ENCODE measurements around the gene CCNYL1.
"Not testable (repeated sequence)": the region's sequence is repeated elsewhere in the genome, so short reads cannot be mapped to it uniquely, and the experiment has no call there.

The CCNYL1 gene

DNA sequence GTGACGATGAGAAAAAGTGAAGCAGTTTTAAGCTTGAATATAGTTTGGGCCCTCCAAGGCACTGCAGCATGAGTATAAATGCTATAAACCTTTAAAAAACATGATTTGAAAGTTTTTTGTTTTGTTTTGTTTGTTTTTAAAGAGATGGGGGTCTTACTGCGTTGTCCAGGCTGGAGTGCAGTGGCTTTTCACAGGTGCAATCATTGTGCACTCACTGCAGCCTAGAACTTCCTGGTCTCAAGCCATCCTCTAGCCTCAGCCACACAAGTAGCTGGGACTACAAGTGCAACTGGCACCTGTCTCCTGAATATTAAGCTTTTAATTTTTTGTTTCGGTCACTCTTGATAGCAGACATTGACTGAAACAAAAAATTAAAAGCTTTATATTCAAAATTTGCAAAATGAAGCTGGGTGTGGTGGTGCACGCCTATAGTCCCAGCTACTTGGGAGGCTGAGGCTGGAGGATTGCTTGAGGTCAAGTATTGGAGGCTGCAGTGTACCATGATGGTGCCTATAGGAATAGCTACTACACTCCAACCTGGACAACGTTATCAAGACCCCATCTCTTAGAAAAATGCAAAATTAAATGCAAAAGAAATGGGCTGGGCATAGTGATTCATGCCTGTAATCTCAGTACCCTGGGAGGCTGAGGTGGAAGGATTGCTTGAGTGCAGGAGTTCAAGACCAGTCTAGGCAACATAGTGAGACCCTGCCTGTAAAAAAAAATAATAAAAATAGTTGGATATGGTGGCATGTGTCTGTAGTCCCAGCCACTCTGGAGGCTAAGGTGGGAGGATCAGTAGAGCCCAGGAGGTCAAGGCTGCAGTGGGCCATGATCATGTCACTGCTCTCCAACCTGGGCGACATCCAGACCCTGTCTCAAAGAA is 43.3 kb downstream of the CCNYL1 start:
- no peaks in the 10 kb centered on the region for H3K27me3 ChIP-seq
- peaks cover 15 to 96% (median 35%) of the 10 kb centered on the region in 11 experiments; a peak in 19 of 22 replicates for H3K36me3 ChIP-seq
- peaks cover 0 to 9% (median 7%) of the 10 kb centered on the region in 10 experiments; a peak in 9 of 20 replicates for H3K4me1 ChIP-seq
- no peak for TF ChIP-seq Cebpa-rat (IDR thresholded peaks at IDR 0.05)
- H4K20me1 ChIP-seq: peaks cover 0 to 72% (median 0%) of the 10 kb centered on the region in 11 experiments; a peak in 5 of 22 replicates
- no peak overlapping the region for H3K4me2 ChIP-seq
- no peak overlapping the region for H3K27ac ChIP-seq
- no peaks in the 10 kb centered on the region for H3K9me3 ChIP-seq (replicated peaks in 1 of 11)
- H3K9ac ChIP-seq: no peak overlapping the region
- no peak overlapping the region for H3K4me3 ChIP-seq

DNA sequence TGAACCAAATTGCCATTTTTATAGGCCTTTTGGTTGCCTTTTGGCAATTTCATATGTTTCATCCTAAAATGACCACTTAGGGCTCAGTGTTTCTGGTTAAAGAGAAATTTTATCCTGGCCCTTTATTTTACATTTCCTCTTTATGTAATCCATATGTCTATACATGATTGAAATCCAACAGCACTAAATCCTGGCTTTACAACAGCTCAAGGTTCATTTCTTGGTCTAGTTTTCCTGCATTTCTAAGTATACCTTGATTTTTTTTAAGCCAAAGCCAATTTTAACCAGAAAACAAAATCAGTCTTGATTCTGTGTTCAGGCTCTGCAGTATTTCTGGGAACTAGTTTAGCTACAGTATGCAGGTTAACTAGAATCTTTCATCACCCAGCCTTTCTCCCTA is 46.6 kb downstream of the CCNYL1 start:
- no peak for TF ChIP-seq Cebpa-rat (IDR thresholded peaks at IDR 0.05)
- no peak overlapping the region for H3K4me2 ChIP-seq
- H3K36me3 ChIP-seq: peaks cover 8 to 97% (median 17%) of the 10 kb centered on the region in 11 experiments; a peak in 13 of 22 replicates

DNA sequence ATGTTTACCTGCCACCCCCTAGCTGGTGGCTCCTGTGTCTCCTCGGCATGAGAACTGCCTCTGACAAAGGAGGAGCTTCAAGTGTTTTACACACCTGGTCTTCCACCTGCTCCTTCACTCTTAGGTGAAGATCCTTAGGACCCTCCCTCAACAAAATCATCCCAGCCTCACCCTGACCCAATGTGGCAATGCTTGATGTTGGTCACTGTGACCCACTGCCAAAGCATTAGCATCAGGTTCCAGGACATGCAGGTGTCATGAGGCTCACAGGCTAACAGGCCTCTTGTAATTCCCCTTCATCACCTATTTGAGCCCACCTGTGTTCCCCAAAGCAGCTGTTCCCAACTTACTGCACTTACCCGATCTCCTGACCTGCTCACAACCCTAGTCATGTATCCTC is 48.5 kb downstream of the CCNYL1 start:
- no peak overlapping the region for H3K27ac ChIP-seq
- no peak for TF ChIP-seq Cebpa-rat (IDR thresholded peaks at IDR 0.05)
- peaks cover 0 to 97% (median under 1%) of the 10 kb centered on the region in 11 experiments; a peak in 8 of 22 replicates for H3K36me3 ChIP-seq
- H3K9ac ChIP-seq: no peak overlapping the region
- H3K4me1 ChIP-seq: peaks cover 0 to 26% (median 8%) of the 10 kb centered on the region in 10 experiments; a peak in 13 of 20 replicates
- H3K4me3 ChIP-seq: no peak overlapping the region
- no peaks in the 10 kb centered on the region for H3K9me3 ChIP-seq (replicated peaks in 1 of 11)
- H3K4me2 ChIP-seq: no peak overlapping the region
- peaks cover 0 to 100% (median 0%) of the 10 kb centered on the region in 11 experiments; a peak in 7 of 22 replicates for H4K20me1 ChIP-seq
- no peaks in the 10 kb centered on the region for H3K27me3 ChIP-seq

More for the DNA sequence above, 46.6 kb downstream of the CCNYL1 start:
- H3K27me3 ChIP-seq: no peaks in the 10 kb centered on the region
- no peak overlapping the region for H3K27ac ChIP-seq
- H4K20me1 ChIP-seq: peaks cover 0 to 95% (median 0%) of the 10 kb centered on the region in 11 experiments; a peak in 5 of 22 replicates
- H3K9me3 ChIP-seq (replicated peaks in 1 of 11): no peaks in the 10 kb centered on the region
- no peak overlapping the region for H3K9ac ChIP-seq
- H3K4me1 ChIP-seq: peaks cover 0 to 9% (median 7%) of the 10 kb centered on the region in 10 experiments; a peak in 10 of 20 replicates
- no peak overlapping the region for H3K4me3 ChIP-seq

DNA sequence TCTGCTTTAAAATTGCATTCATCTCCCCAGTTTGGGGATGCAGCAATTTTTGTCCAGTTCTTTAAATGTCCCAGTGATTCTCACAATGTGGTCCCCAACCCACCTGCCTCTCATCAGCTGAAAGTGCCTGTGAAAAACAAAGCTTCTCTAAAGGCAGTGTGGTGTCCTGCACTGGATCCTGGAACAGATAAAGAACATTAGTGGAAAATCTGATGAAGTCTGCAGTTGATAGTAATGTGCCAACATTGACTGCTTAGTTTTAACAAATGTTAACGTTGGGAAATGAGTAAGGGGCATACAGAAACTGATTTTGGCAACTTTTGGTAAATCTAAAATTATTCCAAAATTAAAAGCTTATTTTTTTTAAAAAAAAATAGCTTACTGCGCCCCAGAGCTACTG is 49.0 kb downstream of the CCNYL1 start:
- Histone ChIP-seq H3K36me3 (peaks cover 0 to 97% (median 0%) of the 10 kb centered on the region in 11 experiments; a peak in 6 of 22 replicates), H3K4me1 (peaks cover 0 to 32% (median 8%) of the 10 kb centered on the region in 10 experiments; a peak in 13 of 20 replicates), H3K9ac (no peak overlapping the region), H4K20me1 (peaks cover 0 to 100% (median 0%) of the 10 kb centered on the region in 11 experiments; a peak in 7 of 22 replicates), H3K4me2 (no peak overlapping the region), H3K4me3 (no peak overlapping the region), H3K27ac (no peak overlapping the region), H3K27me3 (no peaks in the 10 kb centered on the region), H3K9me3 (replicated peaks in 1 of 11) (no peaks in the 10 kb centered on the region)
- no peak for TF ChIP-seq Cebpa-rat (IDR thresholded peaks at IDR 0.05)

DNA sequence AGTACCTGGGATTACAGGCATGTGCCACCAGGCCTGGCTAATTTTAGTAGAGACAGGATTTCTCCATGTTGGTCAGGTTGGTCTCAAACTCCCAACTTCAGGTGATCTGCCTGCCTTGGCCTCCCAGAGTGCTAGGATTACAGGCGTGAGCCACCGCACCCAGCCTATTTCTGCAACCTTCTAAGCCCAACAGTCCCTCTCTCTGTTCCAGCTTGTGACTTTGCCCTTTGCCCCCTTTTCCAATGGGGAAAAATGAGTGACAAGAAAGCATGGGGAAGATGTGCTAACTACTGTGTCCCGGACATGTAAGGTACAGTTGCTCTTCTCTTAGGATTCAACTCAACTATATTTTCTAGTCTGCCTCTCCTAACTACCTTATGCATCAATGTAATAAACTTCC is 50.0 kb downstream of the CCNYL1 start:
- H3K27me3 ChIP-seq; H3K9me3 ChIP-seq (replicated peaks in 1 of 11); H3K27ac ChIP-seq; H3K4me3 ChIP-seq; H3K9ac ChIP-seq; H3K4me2 ChIP-seq: not testable (repeated sequence)
- Histone ChIP-seq H3K36me3 (peaks cover 0 to 94% (median 0%) of the 10 kb centered on the region in 11 experiments; a peak in 6 of 22 replicates), H3K4me1 (peaks cover 0 to 40% (median 4%) of the 10 kb centered on the region in 10 experiments; a peak in 13 of 20 replicates), H4K20me1 (peaks cover 0 to 99% (median 0%) of the 10 kb centered on the region in 11 experiments; a peak in 7 of 22 replicates)

DNA sequence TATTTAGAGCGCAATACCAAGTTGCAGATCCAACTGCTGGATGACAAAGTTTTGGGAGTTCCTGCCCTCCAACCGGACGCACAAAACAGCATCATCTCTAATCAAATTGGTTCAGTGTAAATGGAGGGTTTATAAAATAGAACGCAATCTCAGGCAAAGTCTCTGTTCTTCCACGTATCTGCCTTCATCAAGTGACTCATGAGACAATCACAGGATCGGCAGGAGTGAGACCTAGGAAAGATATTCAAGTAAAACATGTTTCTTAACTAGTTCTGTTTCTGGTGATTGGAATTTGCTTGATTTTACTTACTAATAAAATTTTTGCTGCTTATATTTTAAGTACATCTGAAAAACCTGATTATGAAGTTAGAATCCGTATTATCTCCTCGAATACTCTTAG is 50.7 kb downstream of the CCNYL1 start:
- no peaks in the 10 kb centered on the region for H3K27me3 ChIP-seq
- no peak overlapping the region for H3K4me2 ChIP-seq
- H3K9ac ChIP-seq: no peak overlapping the region
- H3K9me3 ChIP-seq (replicated peaks in 1 of 11): peaks cover 0 to 1% (median 0%) of the 10 kb centered on the region in 11 experiments; a peak in 1 of 22 replicates
- no peak overlapping the region for H3K4me3 ChIP-seq
- peaks cover 0 to 99% (median 0%) of the 10 kb centered on the region in 11 experiments; a peak in 8 of 22 replicates for H4K20me1 ChIP-seq
- TF ChIP-seq Cebpa-rat (IDR thresholded peaks at IDR 0.05): no peak
- H3K36me3 ChIP-seq: peaks cover 0 to 94% (median 5%) of the 10 kb centered on the region in 11 experiments; a peak in 13 of 22 replicates
- H3K4me1 ChIP-seq: peaks cover 0 to 41% (median 0%) of the 10 kb centered on the region in 10 experiments; a peak in 7 of 20 replicates
- H3K27ac ChIP-seq: no peak overlapping the region

DNA sequence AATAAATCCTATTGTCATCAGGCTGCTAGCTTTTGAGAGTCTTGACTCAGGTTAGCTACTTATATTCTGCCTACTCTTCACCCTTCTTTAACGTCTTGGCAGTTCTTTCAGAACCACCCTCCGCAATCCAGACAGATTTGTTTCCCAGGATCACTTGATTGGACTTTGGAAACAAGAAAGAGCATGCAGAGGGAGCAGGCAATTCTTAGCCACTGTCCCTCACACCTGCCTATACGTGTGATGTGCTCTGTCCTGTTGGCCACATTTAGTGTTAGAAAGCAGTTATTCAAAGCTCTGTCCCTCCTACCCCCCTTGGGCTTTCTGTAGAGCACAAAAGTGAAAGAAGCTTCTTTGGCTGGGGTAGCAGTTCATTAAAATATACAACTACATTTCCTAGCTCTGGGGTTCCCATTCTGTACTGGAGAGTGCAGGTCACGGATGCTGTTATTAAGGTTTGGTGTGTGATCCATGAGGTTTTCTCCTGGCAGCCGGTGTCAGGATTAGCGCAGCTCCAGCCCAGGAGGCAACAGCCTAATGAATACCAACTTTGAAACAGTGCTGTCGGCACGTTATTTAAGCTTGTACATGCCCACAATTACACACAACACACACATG is 52.0 kb downstream of the CCNYL1 start:
- Histone ChIP-seq H3K4me1 (peaks cover 8 to 51% (median 9%) of the 10 kb centered on the region in 10 experiments), H3K9me3 (replicated peaks in 1 of 11) (peaks cover 0 to 6% (median 0%) of the 10 kb centered on the region in 11 experiments; a peak in 1 of 22 replicates), H3K9ac (peak overlapping the region in 2 of 11 experiments; percentile 18 to 27; a peak in 2 of 22 replicates), H3K4me3 (no peak overlapping the region), H3K27ac (no peak overlapping the region), H3K36me3 (peaks cover 0 to 97% (median 10%) of the 10 kb centered on the region in 11 experiments; a peak in 14 of 22 replicates), H4K20me1 (peaks cover 0 to 99% (median 6%) of the 10 kb centered on the region in 11 experiments; a peak in 13 of 22 replicates), H3K27me3 (peaks cover 0 to 11% (median 8%) of the 10 kb centered on the region in 11 experiments; a peak in 16 of 22 replicates), H3K4me2 (peak overlapping the region in 2 of 11 experiments; percentile 96 to 98; a peak in 5 of 22 replicates)
- no peak for TF ChIP-seq Cebpa-rat (IDR thresholded peaks at IDR 0.05)

DNA sequence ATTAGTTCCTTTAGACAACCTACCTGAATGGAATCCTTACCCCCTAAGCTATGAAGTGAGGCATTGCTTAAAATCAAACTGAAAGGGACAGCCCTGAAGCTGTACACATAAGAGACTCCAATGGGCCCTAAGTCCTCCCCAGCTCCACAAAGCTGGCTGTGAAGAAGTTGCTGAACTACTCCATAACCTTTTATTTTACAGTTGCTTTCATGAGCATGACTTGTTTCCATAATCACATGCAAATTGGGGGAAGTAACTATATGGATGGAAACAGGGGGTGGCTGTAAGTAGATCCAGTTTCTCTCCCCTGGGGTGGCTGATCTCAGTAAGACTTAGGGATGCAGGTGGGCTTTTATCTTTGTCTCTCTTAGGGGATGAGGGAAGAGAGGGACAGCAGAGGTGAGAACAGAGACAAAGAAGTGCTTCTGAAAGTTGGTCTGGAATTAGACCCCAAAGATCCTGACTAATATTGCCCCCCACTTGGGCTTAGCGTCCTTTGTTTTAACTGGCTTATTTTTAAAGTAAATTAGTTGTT is 52.7 kb downstream of the CCNYL1 start:
- Histone ChIP-seq H3K9ac (peak overlapping the region in 2 of 11 experiments; percentile 31 to 63; a peak in 3 of 22 replicates), H3K4me2 (peak overlapping the region in 2 of 11 experiments; percentile 96 to 98; a peak in 5 of 22 replicates)

More for the DNA sequence above, 52.7 kb downstream of the CCNYL1 start:
- Histone ChIP-seq H3K27ac (no peak overlapping the region), H4K20me1 (peaks cover 0 to 95% (median 6%) of the 10 kb centered on the region in 11 experiments; a peak in 13 of 22 replicates), H3K4me3 (no peak overlapping the region), H3K4me1 (peaks cover 10 to 51% (median 15%) of the 10 kb centered on the region in 10 experiments), H3K9me3 (replicated peaks in 1 of 11) (peaks cover 0 to 6% (median 0%) of the 10 kb centered on the region in 11 experiments; a peak in 1 of 22 replicates), H3K27me3 (peaks cover 0 to 18% (median 13%) of the 10 kb centered on the region in 11 experiments; a peak in 16 of 22 replicates), H3K36me3 (peaks cover 0 to 90% (median 10%) of the 10 kb centered on the region in 11 experiments; a peak in 14 of 22 replicates)
- no peak for TF ChIP-seq Cebpa-rat (IDR thresholded peaks at IDR 0.05)
